IPS-20b (cell line): ENCODE measurements around the gene POLRMT.

Source experiments
- H3K27ac ChIP-seq: one replicate; pipeline ENCODE4 v1.5.1; 2013; ENCODE audit warnings: low read length
- H3K27me3 ChIP-seq: 2 replicates; pipeline ENCODE4 v1.6.1; 2013; ENCODE audit warnings: mild to moderate bottlenecking, low read length, inconsistent platforms; ENCODE audit not compliant: insufficient read depth
- H3K36me3 ChIP-seq: 2 replicates; pipeline ENCODE4 v1.6.1; 2013; ENCODE audit warnings: low read depth, mild to moderate bottlenecking, inconsistent platforms, low read length, moderate library complexity; ENCODE audit not compliant: insufficient read depth
- H3K4me1 ChIP-seq: 2 replicates; pipeline ENCODE4 v1.6.1; 2013; ENCODE audit warnings: mild to moderate bottlenecking, control low read depth, inconsistent platforms, low read length, moderate library complexity; ENCODE audit not compliant: insufficient read depth
- H3K4me3 ChIP-seq: 2 replicates; pipeline ENCODE4 v1.5.1; 2013; ENCODE audit warnings: mild to moderate bottlenecking, low read length, inconsistent platforms
- H3K9ac ChIP-seq: 2 replicates; pipeline ENCODE4 v1.6.1; 2013; ENCODE audit warnings: low read depth, mild to moderate bottlenecking, inconsistent platforms, low read length, moderate library complexity
- H3K9me3 ChIP-seq: 2 replicates; pipeline ENCODE4 v1.6.1; 2013; ENCODE audit warnings: mild to moderate bottlenecking, low read depth, low read length, inconsistent platforms; ENCODE audit not compliant: insufficient read depth

Gene POLRMT

GRCh38 chr19:633068-633785, at the start of gene POLRMT:
Gene POLRMT, minus strand, starts transcription at chr19:633537. Its CDS starts 25 bp downstream, at chr19:633512.
- no peaks in the 10 kb centered on the region for H3K4me1 ChIP-seq
- H3K4me3 ChIP-seq, result peak within 1 kb of the TSS; percentile 99
- peak within 1 kb of the TSS; percentile 92; the same call in 1 of the 2 replicates for H3K9ac ChIP-seq
- H3K36me3 ChIP-seq, result peaks cover 23% of the 10 kb centered on the region; the same call in 1 of the 2 replicates
- peaks cover 14% of the 10 kb centered on the region for H3K27me3 ChIP-seq
- H3K9me3 ChIP-seq, result no peaks in the 10 kb centered on the region
- no peak within 1 kb of the TSS for H3K27ac ChIP-seq

DNA sequence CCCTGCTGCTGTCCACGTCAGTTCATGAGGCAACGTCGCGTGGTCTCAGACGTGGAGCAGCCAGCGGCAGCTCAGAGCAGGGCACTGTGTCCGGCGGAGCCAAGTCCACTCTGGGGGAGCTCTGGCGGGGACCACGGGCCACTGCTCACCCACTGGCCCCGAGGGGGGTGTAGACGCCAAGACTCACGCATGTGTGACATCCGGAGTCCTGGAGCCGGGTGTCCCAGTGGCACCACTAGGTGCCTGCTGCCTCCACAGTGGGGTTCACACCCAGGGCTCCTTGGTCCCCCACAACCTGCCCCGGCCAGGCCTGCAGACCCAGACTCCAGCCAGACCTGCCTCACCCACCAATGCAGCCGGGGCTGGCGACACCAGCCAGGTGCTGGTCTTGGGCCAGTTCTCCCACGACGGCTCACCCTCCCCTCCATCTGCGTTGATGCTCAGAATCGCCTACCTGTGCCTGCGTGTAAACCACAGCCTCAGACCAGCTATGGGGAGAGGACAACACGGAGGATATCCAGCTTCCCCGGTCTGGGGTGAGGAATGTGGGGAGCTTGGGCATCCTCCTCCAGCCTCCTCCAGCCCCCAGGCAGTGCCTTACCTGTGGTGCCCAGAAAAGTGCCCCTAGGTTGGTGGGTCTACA, 49.5 kb upstream of the POLRMT start:
- Histone ChIP-seq H3K27me3 (peaks cover 6% of the 10 kb centered on the region), H3K9ac (no peak overlapping the region), H3K4me1 (no peaks in the 10 kb centered on the region), H3K9me3 (no peaks in the 10 kb centered on the region), H3K36me3 (no peaks in the 10 kb centered on the region), H3K27ac (no peak overlapping the region), H3K4me3 (no peak overlapping the region)

DNA sequence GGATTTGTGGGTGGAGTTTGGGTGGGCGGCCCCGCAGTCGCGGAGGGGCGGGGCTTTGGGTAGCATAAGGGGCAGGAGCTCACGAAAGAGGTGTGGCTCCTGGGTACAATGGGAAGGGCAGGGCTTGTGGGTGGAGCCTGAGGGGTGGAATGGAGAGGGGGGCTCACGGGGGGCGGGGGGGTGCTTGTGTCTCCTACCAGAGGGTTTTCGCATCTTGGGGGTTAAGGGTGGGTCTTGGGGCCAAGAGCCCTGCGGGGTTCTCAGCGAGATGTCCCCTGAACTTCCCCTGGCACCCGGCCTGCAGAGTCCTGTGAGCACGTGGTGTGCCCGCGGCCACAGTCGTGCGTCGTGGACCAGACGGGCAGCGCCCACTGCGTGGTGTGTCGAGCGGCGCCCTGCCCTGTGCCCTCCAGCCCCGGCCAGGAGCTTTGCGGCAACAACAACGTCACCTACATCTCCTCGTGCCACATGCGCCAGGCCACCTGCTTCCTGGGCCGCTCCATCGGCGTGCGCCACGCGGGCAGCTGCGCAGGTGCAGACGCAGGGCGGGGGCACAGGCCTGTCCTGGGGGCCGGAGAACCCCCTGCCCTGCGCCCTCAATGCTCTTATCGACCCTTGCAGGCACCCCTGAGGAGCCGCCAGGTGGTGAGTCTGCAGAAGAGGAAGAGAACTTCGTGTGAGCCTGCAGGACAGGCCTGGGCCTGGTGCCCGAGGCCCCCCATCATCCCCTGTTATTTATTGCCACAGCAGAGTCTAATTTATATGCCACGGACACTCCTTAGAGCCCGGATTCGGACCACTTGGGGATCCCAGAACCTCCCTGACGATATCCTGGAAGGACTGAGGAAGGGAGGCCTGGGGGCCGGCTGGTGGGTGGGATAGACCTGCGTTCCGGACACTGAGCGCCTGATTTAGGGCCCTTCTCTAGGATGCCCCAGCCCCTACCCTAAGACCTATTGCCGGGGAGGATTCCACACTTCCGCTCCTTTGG, 48.0 kb upstream of the POLRMT start:
- H3K27ac ChIP-seq, result no peak overlapping the region
- H3K9me3 ChIP-seq, result no peaks in the 10 kb centered on the region
- H3K9ac ChIP-seq, result peak overlapping the region; percentile 82; the same call in 1 of the 2 replicates
- no peaks in the 10 kb centered on the region for H3K36me3 ChIP-seq
- peak overlapping the region; percentile 91; the same call in 1 of the 2 replicates for H3K4me3 ChIP-seq
- H3K4me1 ChIP-seq, result no peaks in the 10 kb centered on the region
- peaks cover 17% of the 10 kb centered on the region for H3K27me3 ChIP-seq

DNA sequence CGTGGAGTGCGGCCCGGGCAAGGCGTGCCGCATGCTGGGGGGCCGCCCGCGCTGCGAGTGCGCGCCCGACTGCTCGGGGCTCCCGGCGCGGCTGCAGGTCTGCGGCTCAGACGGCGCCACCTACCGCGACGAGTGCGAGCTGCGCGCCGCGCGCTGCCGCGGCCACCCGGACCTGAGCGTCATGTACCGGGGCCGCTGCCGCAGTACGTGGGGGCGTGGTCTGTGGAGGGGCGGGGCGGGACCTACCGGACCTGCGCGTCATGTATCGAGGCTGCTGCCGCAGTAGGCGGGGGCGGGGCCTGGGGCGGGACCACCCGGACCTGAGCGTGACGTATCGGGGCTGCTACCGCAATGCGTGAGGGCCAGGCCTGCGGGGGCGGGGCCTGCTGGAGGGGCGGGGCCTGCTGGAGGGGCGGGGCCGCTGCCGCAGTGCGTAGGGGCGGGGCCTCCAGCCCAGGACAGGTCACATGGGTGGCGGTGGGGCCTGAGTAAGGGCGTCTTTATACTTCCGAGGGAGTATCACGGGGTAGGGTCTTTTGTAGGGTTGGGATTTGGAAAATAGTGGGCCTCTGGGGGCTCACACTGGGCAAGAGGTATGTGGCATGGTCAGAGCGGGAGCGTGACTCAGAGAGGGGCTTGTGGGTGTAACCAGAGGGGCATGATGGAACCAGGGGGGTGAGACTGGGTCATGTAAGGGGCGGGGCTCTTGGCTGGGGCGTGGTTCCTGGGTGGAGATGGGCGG, 47.1 kb upstream of the POLRMT start:
- Histone ChIP-seq H3K36me3 (no peaks in the 10 kb centered on the region), H3K9ac (peak overlapping the region; percentile 82; the same call in 1 of the 2 replicates), H3K27ac (peak overlapping the region; percentile 93), H3K4me3 (peak overlapping the region; percentile 91), H3K4me1 (no peaks in the 10 kb centered on the region), H3K27me3 (peaks cover 23% of the 10 kb centered on the region), H3K9me3 (no peaks in the 10 kb centered on the region)

DNA sequence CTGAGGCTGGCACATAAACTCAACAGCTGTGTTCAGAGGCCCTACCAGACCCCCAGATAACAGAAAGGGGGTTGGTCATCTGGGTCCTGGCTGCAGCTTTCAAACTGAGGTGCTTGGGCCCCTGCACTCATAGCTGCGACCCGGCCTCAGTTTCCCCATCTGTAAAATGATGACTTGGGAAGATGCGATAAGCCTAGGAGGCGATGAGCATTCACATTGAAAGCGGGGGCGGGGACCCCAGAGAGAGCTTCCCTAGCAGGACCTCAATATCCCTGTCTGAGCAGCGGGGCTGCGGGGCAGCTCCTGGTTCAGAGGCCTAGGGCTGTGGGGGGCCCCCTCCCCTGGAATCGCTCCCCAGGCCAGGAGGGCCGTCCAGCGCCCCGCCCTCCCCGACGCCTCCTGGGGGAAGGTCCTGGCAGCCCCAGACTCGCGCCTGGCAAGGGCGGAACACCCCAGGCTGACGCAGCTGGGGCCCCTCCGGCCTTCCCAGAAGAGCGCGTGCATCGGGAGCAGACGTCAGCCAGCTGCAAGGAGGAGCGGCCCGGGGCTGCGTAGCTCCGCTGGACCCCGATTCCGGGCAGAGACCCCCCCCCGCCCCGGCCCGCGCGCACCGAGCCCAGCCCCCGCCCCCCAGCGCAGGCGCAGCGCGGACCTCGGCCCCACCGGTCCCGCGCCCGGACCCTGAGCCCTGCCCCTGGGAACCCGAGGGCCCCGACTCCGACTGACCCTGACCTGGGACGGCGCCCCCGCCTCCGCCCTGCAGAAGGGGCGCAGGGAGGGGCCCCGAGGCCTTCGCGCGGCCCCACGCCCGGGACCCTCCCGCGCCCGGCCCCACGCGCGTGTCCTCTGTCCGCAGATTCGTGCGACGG, 46.3 kb upstream of the POLRMT start:
- Histone ChIP-seq H3K9ac (peak overlapping the region; percentile 66; the same call in 1 of the 2 replicates), H3K27me3 (peaks cover 31% of the 10 kb centered on the region), H3K27ac (no peak overlapping the region), H3K4me3 (peak overlapping the region; percentile 67; the same call in 1 of the 2 replicates), H3K36me3 (no peaks in the 10 kb centered on the region), H3K4me1 (no peaks in the 10 kb centered on the region), H3K9me3 (no peaks in the 10 kb centered on the region)

DNA sequence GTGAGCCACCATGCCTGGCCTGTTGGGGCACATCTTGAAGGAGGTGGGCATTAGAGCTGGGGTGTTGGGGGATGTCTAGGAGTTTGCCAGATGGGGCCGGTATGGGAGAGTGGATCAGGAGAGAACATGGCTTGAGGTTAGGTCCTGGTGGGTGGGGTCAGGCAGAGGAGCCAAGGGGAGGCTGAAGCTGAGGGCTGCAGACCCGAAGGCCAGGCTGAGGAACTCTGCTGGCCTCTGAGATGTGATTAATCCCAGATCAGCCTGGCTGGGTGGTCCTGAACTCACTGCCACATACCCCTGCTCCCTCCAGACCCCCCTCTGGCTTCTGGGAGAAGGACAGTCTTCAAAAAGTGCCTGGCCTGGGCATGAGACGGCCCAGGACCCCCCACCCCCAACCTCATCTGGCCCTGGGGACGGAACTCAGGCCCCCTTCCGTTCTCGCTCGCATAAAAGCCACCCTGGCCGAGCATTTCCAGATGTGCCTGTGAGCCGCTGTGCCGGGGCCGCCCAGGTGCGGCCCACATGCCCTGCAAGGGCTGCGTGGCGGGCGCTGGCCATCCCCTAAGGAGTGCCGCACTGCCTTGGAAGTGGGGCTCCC, 45.6 kb upstream of the POLRMT start:
- Histone ChIP-seq H3K27me3 (peaks cover 34% of the 10 kb centered on the region), H3K4me1 (no peaks in the 10 kb centered on the region), H3K9me3 (no peaks in the 10 kb centered on the region), H3K4me3 (peak overlapping the region; percentile 67; the same call in 1 of the 2 replicates), H3K27ac (no peak overlapping the region), H3K9ac (no peak overlapping the region), H3K36me3 (no peaks in the 10 kb centered on the region)

DNA sequence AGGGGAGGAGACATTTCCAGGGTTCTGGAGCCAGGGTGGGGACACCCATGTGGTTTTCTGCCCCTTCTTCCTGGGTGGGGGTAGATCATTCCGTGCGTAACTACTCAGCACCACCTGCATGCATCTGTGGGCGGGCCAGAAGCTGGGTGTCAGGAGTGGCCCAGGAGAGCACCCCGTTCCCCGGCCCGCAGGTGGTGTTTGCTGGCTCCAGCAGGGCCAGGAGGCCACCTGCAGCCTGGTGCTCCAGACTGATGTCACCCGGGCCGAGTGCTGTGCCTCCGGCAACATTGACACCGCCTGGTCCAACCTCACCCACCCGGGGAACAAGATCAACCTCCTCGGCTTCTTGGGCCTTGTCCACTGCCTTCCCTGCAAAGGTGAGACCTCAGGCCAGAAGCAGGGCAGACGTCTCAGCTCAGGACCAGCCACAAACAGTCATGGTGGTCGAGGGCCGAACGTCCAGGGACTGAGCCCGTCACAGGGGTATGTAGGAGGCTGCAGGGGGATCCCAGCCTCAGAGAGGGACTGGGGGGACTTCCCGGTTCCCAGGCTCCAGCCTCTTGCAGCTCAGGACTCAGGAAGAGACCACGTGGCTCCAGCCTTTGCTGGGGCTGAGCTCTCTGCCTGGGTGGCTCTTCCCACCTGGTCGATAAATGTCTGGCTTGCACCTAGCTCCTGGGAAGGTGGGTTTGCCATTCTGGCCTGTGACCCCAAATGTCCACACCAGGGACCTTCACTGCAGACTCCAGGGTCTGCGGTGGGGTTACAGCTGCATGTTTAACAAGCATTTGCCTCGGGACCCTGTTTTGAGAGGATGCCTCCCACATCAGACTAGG, 44.5 kb upstream of the POLRMT start:
- no peak overlapping the region for H3K4me3 ChIP-seq
- no peak overlapping the region for H3K27ac ChIP-seq

DNA sequence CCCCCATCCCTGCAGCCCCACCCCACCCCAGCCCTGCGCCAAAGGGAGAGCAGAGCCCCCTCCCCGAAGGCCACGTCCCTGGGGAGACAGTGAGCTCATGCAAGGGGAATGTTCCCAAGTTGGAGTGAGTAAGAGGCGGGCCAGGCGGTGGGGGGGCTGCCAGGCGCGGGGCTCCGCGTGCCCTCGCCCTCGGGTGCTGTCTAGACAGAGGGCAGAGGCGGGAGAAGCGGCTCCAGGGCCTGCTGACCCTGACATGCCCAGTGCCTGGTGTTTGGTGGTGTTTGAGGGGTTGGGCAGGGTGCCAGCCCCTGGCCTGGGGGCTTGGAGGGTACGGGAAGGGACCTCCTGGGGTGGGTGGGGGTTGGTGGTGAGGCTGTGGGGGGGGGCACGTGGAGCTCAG, 43.9 kb upstream of the POLRMT start:
- Histone ChIP-seq H3K4me1 (no peaks in the 10 kb centered on the region), H3K4me3 (no peak overlapping the region), H3K36me3 (no peaks in the 10 kb centered on the region), H3K9ac (no peak overlapping the region), H3K27me3 (peaks cover 34% of the 10 kb centered on the region), H3K27ac (no peak overlapping the region), H3K9me3 (no peaks in the 10 kb centered on the region)

More for the DNA sequence above, 44.5 kb upstream of the POLRMT start:
- Histone ChIP-seq H3K4me1 (no peaks in the 10 kb centered on the region), H3K36me3 (no peaks in the 10 kb centered on the region), H3K9ac (no peak overlapping the region), H3K9me3 (no peaks in the 10 kb centered on the region), H3K27me3 (peaks cover 34% of the 10 kb centered on the region)

DNA sequence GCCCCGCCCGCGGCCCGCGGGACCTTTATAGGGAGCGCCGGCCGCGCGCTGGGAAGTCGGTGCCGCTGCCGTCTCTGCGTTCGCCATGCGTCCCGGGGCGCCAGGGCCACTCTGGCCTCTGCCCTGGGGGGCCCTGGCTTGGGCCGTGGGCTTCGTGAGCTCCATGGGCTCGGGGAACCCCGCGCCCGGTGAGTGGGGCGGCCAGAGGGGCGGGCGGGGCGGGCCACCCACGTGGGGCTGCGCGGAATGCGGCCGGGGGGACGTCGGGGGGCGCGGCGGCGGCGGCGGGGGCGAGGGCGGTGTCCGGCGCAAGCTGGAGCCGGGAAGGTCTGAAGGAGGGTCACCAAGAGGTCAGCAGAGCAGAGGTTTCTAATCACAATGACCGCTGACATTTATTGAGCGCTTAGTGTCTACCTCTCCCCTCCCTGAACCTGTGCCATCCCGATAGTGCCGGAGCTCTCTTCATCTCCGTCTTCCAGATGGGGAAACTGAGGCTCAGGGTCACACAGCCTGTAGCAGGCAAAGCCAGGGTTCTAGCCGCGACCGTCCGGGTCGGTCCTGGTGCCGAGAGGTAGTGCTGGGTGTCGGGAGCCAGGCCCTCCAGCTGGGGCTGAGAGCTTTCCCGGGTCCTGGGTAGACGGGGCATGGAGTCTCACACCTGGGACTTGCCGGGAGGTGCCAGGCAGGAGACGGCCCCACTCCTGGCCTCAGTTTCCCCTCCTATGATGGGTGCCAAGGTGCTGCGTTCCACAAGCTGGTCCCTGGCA, 43.2 kb upstream of the POLRMT start, which contains the start of gene FSTL3:
Gene FSTL3 (plus strand): TSS at position 54 of the 767 bp plus-strand sequence. CDS start 32 bp downstream, at position 86.
- H3K27ac ChIP-seq, result no peak within 1 kb of the TSS
- H3K36me3 ChIP-seq, result no peaks in the 10 kb centered on the region
- H3K9ac ChIP-seq, result no peak within 1 kb of the TSS
- peaks cover 34% of the 10 kb centered on the region for H3K27me3 ChIP-seq
- H3K4me3 ChIP-seq, result no peak within 1 kb of the TSS
- H3K9me3 ChIP-seq, result no peaks in the 10 kb centered on the region
- no peaks in the 10 kb centered on the region for H3K4me1 ChIP-seq
